C4-2B (cell line): ENCODE results near the gene PTPRU.

ENCODE experiments used
- H3K27ac ChIP-seq: fragments of 450-650 bp; 2 replicates; pipeline ENCODE4 v1.5.1; 2017
- ZFX ChIP-seq: fragments of 450-650 bp; IDR thresholded peaks from 2 replicates; pipeline ENCODE4 v1.6.1; 2017
- TF ChIP-seq, protein P1 (sequence below): fragments of 450-650 bp; conservative IDR thresholded peaks from 2 replicates; pipeline ENCODE4 v1.5.1; 2017; ENCODE audit warnings: mild to moderate bottlenecking

The PTPRU gene

DNA sequence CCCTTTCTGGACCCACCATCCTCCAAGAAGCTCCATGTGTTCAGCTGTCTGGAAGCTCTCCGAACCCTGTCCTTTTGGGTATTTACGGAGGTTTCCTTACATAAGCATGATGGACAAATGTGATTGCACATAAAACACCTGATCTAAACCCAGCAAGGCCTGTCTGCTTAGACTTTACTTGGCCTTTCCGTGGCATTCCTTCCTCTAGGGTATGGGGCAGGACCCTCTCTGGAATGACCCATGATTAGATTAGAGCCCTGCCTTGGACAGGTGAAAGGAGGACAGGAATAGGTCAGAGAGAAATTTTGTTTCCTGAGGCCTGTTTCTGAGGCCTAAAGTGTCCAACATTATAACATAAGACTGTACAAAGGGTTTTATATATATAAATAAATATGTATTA lies 16.9 kb downstream of the PTPRU start:
- no peak for TF ChIP-seq ZFX
- TF ChIP-seq, protein P1, sequence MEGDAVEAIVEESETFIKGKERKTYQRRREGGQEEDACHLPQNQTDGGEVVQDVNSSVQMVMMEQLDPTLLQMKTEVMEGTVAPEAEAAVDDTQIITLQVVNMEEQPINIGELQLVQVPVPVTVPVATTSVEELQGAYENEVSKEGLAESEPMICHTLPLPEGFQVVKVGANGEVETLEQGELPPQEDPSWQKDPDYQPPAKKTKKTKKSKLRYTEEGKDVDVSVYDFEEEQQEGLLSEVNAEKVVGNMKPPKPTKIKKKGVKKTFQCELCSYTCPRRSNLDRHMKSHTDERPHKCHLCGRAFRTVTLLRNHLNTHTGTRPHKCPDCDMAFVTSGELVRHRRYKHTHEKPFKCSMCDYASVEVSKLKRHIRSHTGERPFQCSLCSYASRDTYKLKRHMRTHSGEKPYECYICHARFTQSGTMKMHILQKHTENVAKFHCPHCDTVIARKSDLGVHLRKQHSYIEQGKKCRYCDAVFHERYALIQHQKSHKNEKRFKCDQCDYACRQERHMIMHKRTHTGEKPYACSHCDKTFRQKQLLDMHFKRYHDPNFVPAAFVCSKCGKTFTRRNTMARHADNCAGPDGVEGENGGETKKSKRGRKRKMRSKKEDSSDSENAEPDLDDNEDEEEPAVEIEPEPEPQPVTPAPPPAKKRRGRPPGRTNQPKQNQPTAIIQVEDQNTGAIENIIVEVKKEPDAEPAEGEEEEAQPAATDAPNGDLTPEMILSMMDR: no peak
- H3K27ac ChIP-seq: no peak overlapping the region

DNA sequence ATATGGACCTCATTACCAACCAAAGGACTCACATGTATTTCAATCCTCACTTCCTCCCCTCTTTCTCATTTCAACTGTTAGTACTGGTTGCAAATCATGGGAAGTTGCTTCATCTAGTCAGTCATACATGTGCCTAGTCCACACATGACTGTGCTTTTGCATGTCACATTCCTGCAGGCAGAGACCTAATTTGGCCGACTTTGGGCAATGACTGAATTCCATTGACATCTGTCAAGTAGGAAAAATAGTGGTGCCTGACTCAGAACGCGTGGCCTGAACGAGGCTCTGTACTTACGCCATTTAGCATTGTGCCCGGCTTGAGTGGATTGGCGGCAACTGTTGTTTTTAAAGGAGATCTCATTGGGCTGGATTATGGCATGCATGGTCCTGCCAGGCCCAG lies 18.0 kb downstream of the PTPRU start:
- H3K27ac ChIP-seq: no peak overlapping the region
- TF ChIP-seq, protein P1: no peak

DNA sequence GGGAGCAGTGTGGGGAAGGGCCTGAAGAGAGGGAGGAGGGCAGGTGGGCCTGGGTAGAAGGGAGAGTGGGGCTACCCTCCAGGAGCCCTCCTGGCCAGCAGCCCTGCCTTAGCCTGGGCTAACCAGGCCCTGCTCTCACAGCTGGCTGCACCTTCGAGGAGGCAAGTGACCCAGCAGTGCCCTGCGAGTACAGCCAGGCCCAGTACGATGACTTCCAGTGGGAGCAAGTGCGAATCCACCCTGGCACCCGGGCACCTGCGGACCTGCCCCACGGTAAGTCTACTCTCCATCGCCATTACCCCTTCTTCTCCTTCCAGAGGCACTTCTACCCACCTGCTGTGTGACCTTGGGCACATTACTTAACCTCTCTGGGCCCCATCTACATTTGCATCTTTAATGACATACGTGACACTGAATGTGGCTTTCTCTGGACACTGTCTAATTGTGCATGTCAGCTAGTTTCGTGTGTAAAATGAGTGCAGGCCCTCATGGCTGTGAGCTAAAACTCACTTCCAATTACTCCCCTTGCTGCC lies 18.9 kb downstream of the PTPRU start:
- TF ChIP-seq, protein P1: no peak
- H3K27ac ChIP-seq: no peak overlapping the region

DNA sequence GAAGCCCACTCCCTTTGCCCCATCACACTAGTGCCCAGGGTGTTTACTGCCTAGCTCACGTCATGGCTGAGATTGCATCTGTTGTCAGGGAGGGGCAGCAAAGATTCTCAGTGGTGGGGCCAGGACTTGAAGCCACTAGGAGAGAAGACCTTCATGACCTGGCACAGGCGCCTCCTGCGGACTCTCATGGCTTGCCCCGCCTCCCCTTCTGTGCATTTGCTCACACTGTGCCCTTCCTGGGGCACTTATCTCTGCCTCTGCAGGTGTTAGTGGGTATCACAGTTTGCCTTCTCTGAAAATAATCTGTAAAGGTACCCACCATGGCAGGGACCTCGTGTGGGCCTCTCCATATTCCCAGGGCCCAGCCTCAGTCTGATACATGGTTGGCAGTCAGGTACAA lies 20.1 kb downstream of the PTPRU start:
- no peak overlapping the region for H3K27ac ChIP-seq
- TF ChIP-seq, protein P1: no peak
- TF ChIP-seq ZFX: no peak

DNA sequence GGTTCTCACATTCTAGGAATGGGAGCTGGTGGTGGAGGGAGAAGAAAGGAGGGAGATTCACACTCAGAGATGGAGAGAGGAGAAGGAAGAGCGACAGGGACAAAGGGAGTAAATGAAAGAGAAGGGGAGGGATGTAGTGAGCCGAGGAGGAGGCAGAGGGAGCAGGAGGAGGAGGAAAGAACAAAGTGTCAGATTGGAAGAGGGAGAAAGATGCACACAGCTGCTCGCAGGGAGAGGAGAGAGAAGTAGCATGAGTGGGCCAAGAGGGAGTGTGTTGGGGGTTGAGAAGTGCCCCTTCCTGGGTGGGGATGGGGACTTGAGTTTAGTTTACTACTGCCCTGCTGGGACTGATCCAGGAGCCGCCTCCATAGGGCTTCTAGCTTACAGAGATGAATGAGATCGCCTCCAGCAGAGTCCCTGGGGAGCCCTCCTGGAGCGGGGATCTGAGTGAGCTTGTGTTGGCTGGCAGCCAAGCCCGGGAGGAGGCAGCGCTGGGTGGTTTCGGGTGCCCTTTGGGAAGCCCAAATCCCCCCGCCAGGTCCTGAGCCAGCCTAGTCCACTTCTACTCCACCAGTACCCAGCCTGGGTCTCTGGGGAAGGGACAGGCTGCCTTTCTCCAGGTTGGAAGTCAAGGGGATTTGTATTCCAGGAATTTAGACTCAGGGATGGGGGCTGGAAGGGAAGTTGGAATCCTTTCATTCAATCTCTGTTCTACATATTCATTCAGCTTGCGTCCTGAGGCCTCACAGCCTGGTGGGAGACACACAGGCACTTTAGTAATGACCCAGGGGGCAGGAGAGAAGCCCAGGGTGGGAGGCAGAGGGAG lies 20.9 kb downstream of the PTPRU start:
- TF ChIP-seq, protein P1: no peak
- no peak overlapping the region for H3K27ac ChIP-seq

DNA sequence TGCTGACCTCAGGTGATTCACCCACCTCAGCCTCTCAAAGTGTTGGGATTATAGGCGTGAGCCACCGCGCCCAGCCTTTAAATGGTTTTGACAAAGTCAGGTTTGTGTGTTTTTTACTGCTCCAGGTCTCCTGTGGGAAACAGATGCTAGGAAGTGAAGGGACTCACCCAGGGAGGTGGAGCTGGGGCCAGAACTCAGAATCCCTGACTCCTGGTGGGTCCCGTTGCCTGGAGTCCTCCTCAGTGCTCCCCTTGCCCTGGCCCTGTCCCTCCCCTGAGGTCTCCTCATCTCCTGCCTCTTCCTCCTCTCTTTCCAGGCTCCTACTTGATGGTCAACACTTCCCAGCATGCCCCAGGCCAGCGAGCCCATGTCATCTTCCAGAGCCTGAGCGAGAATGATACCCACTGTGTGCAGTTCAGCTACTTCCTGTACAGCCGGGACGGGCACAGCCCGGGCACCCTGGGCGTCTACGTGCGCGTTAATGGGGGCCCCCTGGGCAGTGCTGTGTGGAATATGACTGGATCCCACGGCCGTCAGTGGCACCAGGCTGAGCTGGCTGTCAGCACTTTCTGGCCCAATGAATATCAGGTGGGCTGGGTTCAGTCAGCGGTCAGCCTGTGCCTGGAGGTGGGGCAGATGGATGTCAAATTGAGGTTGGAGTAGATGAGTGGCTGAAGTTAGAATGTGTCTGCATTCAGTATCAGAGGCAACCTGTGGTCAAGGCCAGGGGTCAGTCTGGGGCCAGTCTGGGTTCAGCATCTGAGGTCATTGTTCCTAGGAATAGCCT lies 22.1 kb downstream of the PTPRU start:
- TF ChIP-seq, protein P1: no peak
- no peak for TF ChIP-seq ZFX
- H3K27ac ChIP-seq: no peak overlapping the region
